Mesendoderm (in vitro differentiated cells): ENCODE measurements around the gene ADAMTS9.

ENCODE experiments used
- DNase-seq: peaks from one replicate; pipeline ENCODE4 v3.0.0; 2013
- H2AK5ac ChIP-seq: 2 replicates; pipeline ENCODE4 v1.6.1; 2013; ENCODE audit warnings: low read length, inconsistent platforms
- H2BK120ac ChIP-seq: 2 replicates; pipeline ENCODE4 v1.6.1; 2013; ENCODE audit warnings: low read depth, mild to moderate bottlenecking, low read length, moderate library complexity, mixed read lengths
- H2BK15ac ChIP-seq: replicated peaks from 2 replicates; pipeline ENCODE4 v1.6.1; 2013; ENCODE audit warnings: low read depth, mild to moderate bottlenecking, moderate library complexity
- H2BK5ac ChIP-seq: 2 replicates; pipeline ENCODE4 v1.6.1; 2013; ENCODE audit warnings: low read length, inconsistent platforms
- H3K18ac ChIP-seq: 2 replicates; pipeline ENCODE4 v1.6.1; 2013; ENCODE audit warnings: mild to moderate bottlenecking, low read length, mixed read lengths
- H3K23ac ChIP-seq: one replicate; pipeline ENCODE4 v1.6.1; 2013; ENCODE audit warnings: low read length
- H3K27ac ChIP-seq: 2 replicates; pipeline ENCODE4 v1.5.1; 2013; ENCODE audit warnings: low read depth, mild to moderate bottlenecking, inconsistent platforms, low read length, moderate library complexity
- H3K27me3 ChIP-seq: 2 replicates; pipeline ENCODE4 v1.6.1; 2013; ENCODE audit warnings: low read length, control low read depth, mild to moderate bottlenecking, inconsistent platforms; ENCODE audit not compliant: insufficient read depth, poor library complexity
- H3K36me3 ChIP-seq: 2 replicates; pipeline ENCODE4 v1.6.1; 2013; ENCODE audit warnings: low read length, inconsistent platforms; ENCODE audit not compliant: control insufficient read depth, insufficient read depth
- H3K4ac ChIP-seq: one replicate; pipeline ENCODE4 v1.6.1; 2013; ENCODE audit warnings: low read depth, mild to moderate bottlenecking, low read length, moderate library complexity
- H3K4me1 ChIP-seq: 2 replicates; pipeline ENCODE4 v1.6.1; 2013; ENCODE audit warnings: low read depth, low read length, inconsistent platforms; ENCODE audit not compliant: control insufficient read depth
- H3K4me2 ChIP-seq: 2 replicates; pipeline ENCODE4 v1.6.1; 2013; ENCODE audit warnings: low read length
- H3K4me3 ChIP-seq: 2 replicates; pipeline ENCODE4 v1.5.1; 2013; ENCODE audit warnings: mild to moderate bottlenecking, low read length
- H3K56ac ChIP-seq: one replicate; pipeline ENCODE4 v1.6.1; 2013; ENCODE audit warnings: low read length
- H3K79me1 ChIP-seq: 2 replicates; pipeline ENCODE4 v1.6.1; 2013; ENCODE audit warnings: low read length, inconsistent platforms
- H3K79me2 ChIP-seq: 2 replicates; pipeline ENCODE4 v1.6.1; 2013; ENCODE audit warnings: mild to moderate bottlenecking, low read length; ENCODE audit not compliant: control insufficient read depth, insufficient read depth
- H3K9ac ChIP-seq: 2 replicates; pipeline ENCODE4 v1.6.1; 2013; ENCODE audit warnings: low read length, inconsistent platforms
- H4K5ac ChIP-seq: one replicate; pipeline ENCODE4 v1.6.1; 2013; ENCODE audit warnings: low read length
- H4K8ac ChIP-seq: one replicate; pipeline ENCODE4 v1.6.1; 2013; ENCODE audit warnings: low read depth, mild to moderate bottlenecking, control low read depth, low read length, moderate library complexity
- WGBS: extraction: QIAGEN DNeasy Blood & Tissue Kit; methylation state at CpG from one replicate; pipeline ENCODE4 v1.1.7; 2013; ENCODE audit warnings: low lambda C conversion rate, missing lambda C conversion rate; ENCODE audit not compliant: insufficient coverage; ENCODE audit errors: extremely low coverage; 5-methylcytosine and 5-hydroxymethylcytosine counted together

Gene ADAMTS9

DNA sequence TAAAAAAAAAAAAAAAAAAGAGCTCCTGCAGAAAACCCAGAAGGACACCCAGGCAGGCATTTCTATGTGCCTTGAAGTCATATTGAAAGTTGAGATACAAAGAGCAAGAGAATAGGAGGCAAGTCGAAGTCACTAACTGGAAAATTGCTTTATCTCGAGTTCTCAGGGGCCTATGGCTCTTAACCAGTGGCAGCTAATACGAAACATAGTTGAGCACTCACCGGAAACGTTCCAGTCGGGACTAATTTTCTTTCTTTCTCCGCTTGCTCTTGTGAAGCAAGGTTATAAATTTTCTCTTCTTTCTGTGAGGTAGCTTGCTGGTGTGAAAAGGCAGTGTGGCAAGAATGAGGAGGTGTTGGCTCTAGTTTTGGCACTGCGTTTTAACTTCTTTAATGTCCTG, 181.5 kb downstream of the ADAMTS9 start:
- Histone ChIP-seq H3K4me3 (no peak overlapping the region), H3K27ac (no peak overlapping the region), H3K79me1 (no peaks in the 10 kb centered on the region), H4K8ac (no peak overlapping the region), H2BK15ac (no peak overlapping the region), H3K79me2 (no peaks in the 10 kb centered on the region), H2BK5ac (no peak overlapping the region), H2BK120ac (no peak overlapping the region), H3K4ac (no peak overlapping the region), H4K5ac (no peak overlapping the region), H2AK5ac (no peak overlapping the region), H3K4me2 (no peak overlapping the region), H3K36me3 (no peaks in the 10 kb centered on the region), H3K23ac (no peak overlapping the region), H3K4me1 (no peaks in the 10 kb centered on the region), H3K18ac (no peak overlapping the region), H3K27me3 (peaks cover 1% of the 10 kb centered on the region), H3K56ac (no peak overlapping the region), H3K9ac (no peak overlapping the region)
- WGBS: no CpG with 5 or more reads among the region's 8 CpGs
- DNase-seq: no peak

DNA sequence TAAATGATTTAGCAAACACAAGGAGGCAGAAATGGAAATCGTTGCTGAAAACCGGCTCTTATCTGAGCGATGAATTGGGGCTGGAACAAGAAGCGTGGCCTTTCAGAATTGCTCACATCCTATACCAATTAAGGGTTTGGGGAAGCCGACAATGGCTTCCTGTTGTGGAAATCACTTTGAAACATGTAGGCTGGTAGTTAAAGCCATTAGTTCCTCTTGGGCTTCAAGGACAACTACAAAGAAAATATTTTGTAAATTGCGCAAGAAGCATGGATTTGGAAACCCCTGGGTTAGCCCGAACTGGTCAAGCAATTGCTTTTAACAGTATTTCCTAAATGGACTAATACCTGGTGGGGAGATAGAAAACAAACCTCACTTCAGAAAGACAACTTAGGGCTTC, 182.4 kb downstream of the ADAMTS9 start:
- no peaks in the 10 kb centered on the region for H3K79me2 ChIP-seq
- H3K27me3 ChIP-seq: peaks cover 1% of the 10 kb centered on the region
- no peak overlapping the region for H2BK15ac ChIP-seq
- no peak overlapping the region for H3K4ac ChIP-seq
- no peak overlapping the region for H4K8ac ChIP-seq
- no peak for DNase-seq
- no CpG with 5 or more reads among the region's 7 CpGs for WGBS
- no peaks in the 10 kb centered on the region for H3K79me1 ChIP-seq
- no peak overlapping the region for H3K23ac ChIP-seq
- no peak overlapping the region for H3K56ac ChIP-seq
- no peak overlapping the region for H2AK5ac ChIP-seq
- no peak overlapping the region for H3K27ac ChIP-seq
- no peaks in the 10 kb centered on the region for H3K36me3 ChIP-seq
- H2BK5ac ChIP-seq: no peak overlapping the region
- no peak overlapping the region for H3K4me3 ChIP-seq
- no peak overlapping the region for H3K9ac ChIP-seq
- no peaks in the 10 kb centered on the region for H3K4me1 ChIP-seq
- no peak overlapping the region for H4K5ac ChIP-seq
- no peak overlapping the region for H3K4me2 ChIP-seq
- H3K18ac ChIP-seq: no peak overlapping the region
- H2BK120ac ChIP-seq: no peak overlapping the region

DNA sequence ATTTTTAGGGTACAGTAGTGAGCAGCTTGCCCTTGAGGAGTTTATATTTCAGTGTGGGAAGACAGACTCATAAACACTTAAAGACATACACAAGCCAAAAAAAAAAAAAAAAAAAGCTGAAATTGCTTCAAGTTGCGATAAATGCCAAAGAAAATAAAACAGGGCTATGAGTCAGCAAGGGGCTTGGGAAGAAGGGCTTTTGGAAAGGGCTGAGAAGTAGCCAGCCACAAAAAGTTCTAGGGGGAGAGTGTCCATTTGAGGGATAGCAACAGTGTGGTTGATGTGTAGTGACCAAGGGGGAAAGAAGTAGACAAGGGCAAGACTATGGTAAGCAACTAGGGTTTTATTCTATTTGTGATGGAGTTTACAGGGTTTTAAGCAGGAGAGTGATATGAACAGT, 185.5 kb downstream of the ADAMTS9 start:
- Histone ChIP-seq H4K8ac (no peak overlapping the region), H3K4ac (no peak overlapping the region), H3K4me2 (no peak overlapping the region), H3K18ac (no peak overlapping the region), H3K4me1 (no peaks in the 10 kb centered on the region), H3K79me1 (no peaks in the 10 kb centered on the region), H3K27me3 (peaks cover 1% of the 10 kb centered on the region), H2BK120ac (no peak overlapping the region), H3K79me2 (no peaks in the 10 kb centered on the region), H2BK5ac (no peak overlapping the region), H2AK5ac (no peak overlapping the region), H3K4me3 (no peak overlapping the region), H3K36me3 (no peaks in the 10 kb centered on the region), H3K56ac (no peak overlapping the region), H3K9ac (no peak overlapping the region), H4K5ac (no peak overlapping the region), H3K27ac (no peak overlapping the region), H2BK15ac (no peak overlapping the region), H3K23ac (no peak overlapping the region)
- no CpG with 5 or more reads among the region's 1 CpG for WGBS
- no peak for DNase-seq

GRCh38 chr3:64501298-64501906, 186.4 kb downstream of the ADAMTS9 start:
- WGBS: no CpG with 5 or more reads among the region's 8 CpGs
- no peak overlapping the region for H2AK5ac ChIP-seq
- peaks cover 1% of the 10 kb centered on the region for H3K27me3 ChIP-seq
- no peak overlapping the region for H2BK5ac ChIP-seq
- H4K5ac ChIP-seq: no peak overlapping the region
- H4K8ac ChIP-seq: no peak overlapping the region
- H2BK120ac ChIP-seq: no peak overlapping the region
- H3K4me2 ChIP-seq: no peak overlapping the region
- H3K27ac ChIP-seq: no peak overlapping the region
- no peaks in the 10 kb centered on the region for H3K79me2 ChIP-seq
- no peak overlapping the region for H3K23ac ChIP-seq
- DNase-seq: no peak
- no peak overlapping the region for H3K4me3 ChIP-seq
- no peak overlapping the region for H3K4ac ChIP-seq
- H2BK15ac ChIP-seq: no peak overlapping the region
- no peak overlapping the region for H3K9ac ChIP-seq
- no peak overlapping the region for H3K18ac ChIP-seq
- no peak overlapping the region for H3K56ac ChIP-seq
- H3K79me1 ChIP-seq: no peaks in the 10 kb centered on the region
- H3K36me3 ChIP-seq: no peaks in the 10 kb centered on the region
- H3K4me1 ChIP-seq: no peaks in the 10 kb centered on the region

- Histone ChIP-seq H2BK5ac (no peak overlapping the region), H3K4me1 (no peaks in the 10 kb centered on the region), H3K56ac (no peak overlapping the region), H3K4ac (no peak overlapping the region), H2BK15ac (no peak overlapping the region), H4K5ac (no peak overlapping the region), H3K4me3 (no peak overlapping the region), H3K27ac (no peak overlapping the region), H3K27me3 (no peaks in the 10 kb centered on the region), H2AK5ac (no peak overlapping the region), H3K23ac (no peak overlapping the region), H3K18ac (no peak overlapping the region), H4K8ac (no peak overlapping the region), H3K36me3 (no peaks in the 10 kb centered on the region), H3K9ac (no peak overlapping the region), H2BK120ac (no peak overlapping the region), H3K79me2 (no peaks in the 10 kb centered on the region), H3K4me2 (no peak overlapping the region), H3K79me1 (no peaks in the 10 kb centered on the region)
- DNase-seq: no peak
- WGBS: no CpG with 5 or more reads among the region's 5 CpGs
These were observed 190.9 kb downstream of the ADAMTS9 start for GRCh38 chr3:64496786-64497490.
